HG02943 (cell line): Measurements from ENCODE around the gene SREBF1.
"Not testable (repeated sequence)": the region's sequence is repeated elsewhere in the genome, so short reads cannot be mapped to it uniquely, and the experiment has no call there.

Experiments
- ATAC-seq: cut with Tn5 transposase; IDR thresholded peaks from one replicate; pipeline ENCODE4 v1.9.1; 2021; ENCODE audit warnings: mild to moderate bottlenecking, low read depth, moderate library complexity; ENCODE audit not compliant: unreplicated experiment

The SREBF1 gene

GRCh38 chr17:17814162-17815061 is 22.4 kb downstream of the SREBF1 start:
- no peak for ATAC-seq

- ATAC-seq: no peak
These were observed 23.1 kb downstream of the SREBF1 start for GRCh38 chr17:17813725-17814095.

- no peak for ATAC-seq
These were observed 23.6 kb downstream of the SREBF1 start for GRCh38 chr17:17813055-17813724.

GRCh38 chr17:17812211-17813054 is 24.4 kb downstream of the SREBF1 start:
- no peak for ATAC-seq

- no peak for ATAC-seq
These were observed 25.2 kb downstream of the SREBF1 start for GRCh38 chr17:17811381-17812210.

GRCh38 chr17:17810895-17811248 is 25.9 kb downstream of the SREBF1 start:
- ATAC-seq: no peak

GRCh38 chr17:17810084-17810894 is 26.5 kb downstream of the SREBF1 start:
- ATAC-seq: no peak

GRCh38 chr17:17809531-17810083 is 27.2 kb downstream of the SREBF1 start:
- no peak for ATAC-seq

- ATAC-seq: no peak
These were observed 27.9 kb downstream of the SREBF1 start for GRCh38 chr17:17808706-17809432.

GRCh38 chr17:17808200-17808599 is 28.6 kb downstream of the SREBF1 start:
- not testable (repeated sequence) for ATAC-seq

- no peak for ATAC-seq
These were observed 29.3 kb downstream of the SREBF1 start for GRCh38 chr17:17807440-17807839.

GRCh38 chr17:17806611-17807274 is 30.0 kb downstream of the SREBF1 start:
- ATAC-seq: no peak

GRCh38 chr17:17806035-17806434 is 30.8 kb downstream of the SREBF1 start:
- ATAC-seq: no peak

- ATAC-seq: no peak
These were observed 31.2 kb downstream of the SREBF1 start for GRCh38 chr17:17805575-17805974.

GRCh38 chr17:17804007-17804406 is 32.8 kb downstream of the SREBF1 start:
- no peak for ATAC-seq

- no peak for ATAC-seq
These were observed 34.8 kb downstream of the SREBF1 start for GRCh38 chr17:17801800-17802481.

GRCh38 chr17:17800504-17801021 is 36.2 kb downstream of the SREBF1 start:
- no peak for ATAC-seq
